Stimulated activated CD4-positive, alpha-beta T cell treated with anti-CD3 and anti-CD28 coated beads, TNF-alpha, amount 100 ng/mL, for 4 hours (primary cell): Measurements from ENCODE around the gene SHANK1.
"Not testable (repeated sequence)": the region's sequence is repeated elsewhere in the genome, so short reads cannot be mapped to it uniquely, and the experiment has no call there.

Experiments
- DNase-seq, 3 experiments: peaks; one replicate each; pipeline ENCODE4 v3.0.0-alpha.2; 2020; ENCODE audit warnings: low read depth in 3 of 3

The SHANK1 gene

GRCh38 chr19:50719566-50719965 is at the start of gene SHANK1:
Gene SHANK1, minus strand, starts transcription at chr19:50719802. Its CDS starts 2,883 bp downstream, at chr19:50716919.
- no peak for DNase-seq

- no peak for DNase-seq
Measured at GRCh38 chr19:50768277-50768676, 48.7 kb upstream of the SHANK1 start.

DNA sequence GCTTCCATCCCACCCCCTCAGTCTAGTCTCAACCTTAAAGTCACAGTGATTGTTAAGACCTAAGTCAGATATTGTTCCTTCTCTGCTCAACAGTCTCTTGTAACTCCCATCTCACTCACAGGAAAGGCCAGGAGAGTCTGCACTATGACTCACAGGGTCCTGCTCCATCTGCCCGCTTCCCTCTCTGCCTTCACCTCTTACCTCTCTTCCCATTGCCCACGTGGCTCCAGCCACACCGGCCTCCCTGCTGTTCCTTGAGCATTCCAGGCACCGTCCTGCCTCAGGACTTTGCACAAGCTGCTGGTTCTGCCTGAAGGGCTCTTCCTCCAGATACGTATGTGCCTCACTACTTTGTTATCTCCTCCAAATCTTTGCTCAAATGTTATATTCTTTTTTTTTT is 47.7 kb upstream of the SHANK1 start:
- DNase-seq: not testable (repeated sequence)

DNA sequence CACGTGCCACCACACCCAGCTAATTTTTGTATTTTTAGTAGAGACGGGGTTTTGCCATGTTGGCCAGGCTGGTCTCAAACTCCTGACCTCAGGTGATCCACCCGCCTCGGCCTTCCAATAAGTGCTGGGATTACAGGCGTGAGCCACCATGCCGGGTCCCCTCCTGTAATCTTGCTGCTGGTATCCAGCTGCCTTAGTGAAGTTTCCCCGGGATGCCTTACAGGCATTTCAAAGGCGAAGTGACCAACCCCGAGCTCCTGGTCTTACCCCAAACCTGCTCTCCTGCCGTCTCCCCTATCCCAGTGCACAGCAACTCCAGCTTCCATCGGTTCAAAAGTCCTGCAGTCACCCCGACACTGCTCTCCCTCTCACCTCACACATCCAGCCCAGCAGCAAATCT is 47.1 kb upstream of the SHANK1 start:
- DNase-seq: not testable (repeated sequence)

- DNase-seq: no peak
Measured at GRCh38 chr19:50764409-50764808, 44.8 kb upstream of the SHANK1 start.

DNA sequence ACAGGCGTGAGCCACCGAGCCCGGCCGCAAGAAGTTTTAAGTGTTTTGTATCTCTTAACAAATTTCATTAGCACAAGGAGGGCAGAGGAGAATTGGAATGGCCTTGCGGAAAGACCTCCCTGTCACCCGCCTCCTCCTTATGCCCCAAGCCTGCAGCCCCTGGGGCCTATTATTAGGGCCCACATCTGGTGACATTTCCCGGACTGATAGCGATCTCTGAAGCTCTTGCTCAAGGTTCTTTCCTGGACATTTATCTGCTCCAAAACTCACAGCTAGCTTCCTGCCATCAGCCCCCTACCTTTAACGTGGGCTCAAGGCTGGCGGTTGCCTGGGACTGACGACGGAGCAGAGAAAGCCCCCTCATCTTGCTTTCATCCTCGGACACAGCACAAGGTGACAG is 43.9 kb upstream of the SHANK1 start:
- not testable (repeated sequence) for DNase-seq

DNA sequence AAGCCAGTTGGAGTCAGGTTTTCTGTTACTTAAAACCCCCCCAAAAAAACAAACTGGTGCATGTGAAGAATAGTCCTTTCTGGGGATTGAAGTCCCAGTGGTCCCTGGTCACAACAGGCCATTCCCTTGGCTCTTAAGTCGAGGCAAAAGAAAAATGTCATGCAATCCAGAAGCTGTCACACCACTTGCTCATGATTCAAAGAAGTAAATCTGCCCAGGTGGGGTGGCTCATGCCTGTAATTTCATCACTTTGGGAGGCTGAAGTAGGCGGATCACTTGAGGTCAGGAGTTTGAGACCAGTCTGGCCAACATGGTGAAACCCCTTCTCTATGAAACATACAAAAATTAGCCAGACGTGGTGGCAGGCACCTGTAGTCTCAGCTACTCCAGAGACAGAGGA is 41.9 kb upstream of the SHANK1 start:
- not testable (repeated sequence) for DNase-seq

GRCh38 chr19:50759886-50760285 is 40.3 kb upstream of the SHANK1 start:
- no peak for DNase-seq

DNA sequence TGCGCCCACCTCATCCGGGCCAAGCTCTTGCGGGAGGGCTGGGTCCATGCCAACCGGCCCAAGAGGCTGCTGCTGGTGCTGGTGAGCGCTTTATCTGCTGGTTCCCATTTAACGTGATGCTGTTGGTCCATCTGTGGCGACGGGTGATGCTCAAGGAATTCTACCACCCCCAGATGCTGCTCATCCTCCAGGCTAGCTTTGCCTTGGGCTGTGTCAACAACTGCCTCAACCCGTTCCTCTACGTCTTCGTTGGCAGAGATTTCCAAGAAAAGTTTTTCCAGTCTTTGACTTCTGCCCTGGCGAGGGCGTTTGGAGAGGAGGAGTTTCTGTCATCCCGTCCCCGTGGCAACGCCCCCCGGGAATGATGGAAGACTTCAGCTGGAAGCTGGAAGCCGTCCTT is 39.5 kb upstream of the SHANK1 start:
- not testable (repeated sequence) for DNase-seq

- not testable (repeated sequence) for DNase-seq
Measured at GRCh38 chr19:50757624-50758023, 38.0 kb upstream of the SHANK1 start.

GRCh38 chr19:50756244-50756643 is 36.6 kb upstream of the SHANK1 start:
- DNase-seq: not testable (repeated sequence)

DNA sequence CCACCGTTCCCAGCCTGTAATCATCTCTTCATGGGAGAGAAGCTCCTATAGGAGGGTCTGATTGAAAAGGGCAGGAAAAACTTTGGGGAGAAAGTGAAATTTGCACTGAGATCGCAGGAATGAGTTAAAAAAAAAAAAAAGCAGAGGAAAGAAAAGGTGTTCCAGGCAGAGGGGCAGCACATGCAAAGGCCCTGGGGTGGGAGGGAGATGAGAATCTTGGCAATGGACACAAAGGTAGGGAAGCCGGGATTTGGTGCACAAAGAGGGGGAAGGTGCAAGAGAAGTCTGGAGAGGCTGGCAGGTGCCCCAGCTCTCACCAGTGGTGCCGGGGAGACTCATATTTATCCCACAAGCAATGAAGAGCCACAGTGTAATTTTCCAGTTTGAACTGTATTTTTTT is 34.3 kb upstream of the SHANK1 start:
- DNase-seq: no peak

GRCh38 chr19:50750010-50750409 is 30.4 kb upstream of the SHANK1 start:
- no peak for DNase-seq

GRCh38 chr19:50749490-50749889 is 29.9 kb upstream of the SHANK1 start:
- DNase-seq: no peak

DNA sequence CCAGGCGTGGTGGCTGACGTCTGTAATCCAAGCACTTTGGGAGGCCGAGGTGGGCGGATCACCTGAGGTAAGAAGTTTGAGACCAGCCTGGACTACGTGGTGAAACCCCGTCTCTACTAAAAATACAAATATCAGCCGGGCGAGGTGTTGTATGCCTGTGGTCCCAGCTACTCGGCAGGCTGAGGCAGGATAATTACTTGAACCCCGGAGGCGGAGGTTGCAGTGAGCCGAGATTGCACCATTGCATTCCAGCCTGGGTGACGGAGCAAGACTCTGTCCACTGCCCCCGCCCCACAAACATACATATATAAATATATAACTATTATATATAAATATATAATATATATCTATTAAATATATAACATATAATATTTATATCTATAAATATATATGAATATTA is 27.5 kb upstream of the SHANK1 start:
- DNase-seq: not testable (repeated sequence)

- no peak for DNase-seq
Measured at GRCh38 chr19:50745221-50745620, 25.6 kb upstream of the SHANK1 start.

- DNase-seq: no peak
Measured at GRCh38 chr19:50743537-50743936, 23.9 kb upstream of the SHANK1 start.

GRCh38 chr19:50741179-50741933 is 21.8 kb upstream of the SHANK1 start:
- no peak for DNase-seq

GRCh38 chr19:50739914-50740426 is 20.4 kb upstream of the SHANK1 start:
- no peak for DNase-seq

DNA sequence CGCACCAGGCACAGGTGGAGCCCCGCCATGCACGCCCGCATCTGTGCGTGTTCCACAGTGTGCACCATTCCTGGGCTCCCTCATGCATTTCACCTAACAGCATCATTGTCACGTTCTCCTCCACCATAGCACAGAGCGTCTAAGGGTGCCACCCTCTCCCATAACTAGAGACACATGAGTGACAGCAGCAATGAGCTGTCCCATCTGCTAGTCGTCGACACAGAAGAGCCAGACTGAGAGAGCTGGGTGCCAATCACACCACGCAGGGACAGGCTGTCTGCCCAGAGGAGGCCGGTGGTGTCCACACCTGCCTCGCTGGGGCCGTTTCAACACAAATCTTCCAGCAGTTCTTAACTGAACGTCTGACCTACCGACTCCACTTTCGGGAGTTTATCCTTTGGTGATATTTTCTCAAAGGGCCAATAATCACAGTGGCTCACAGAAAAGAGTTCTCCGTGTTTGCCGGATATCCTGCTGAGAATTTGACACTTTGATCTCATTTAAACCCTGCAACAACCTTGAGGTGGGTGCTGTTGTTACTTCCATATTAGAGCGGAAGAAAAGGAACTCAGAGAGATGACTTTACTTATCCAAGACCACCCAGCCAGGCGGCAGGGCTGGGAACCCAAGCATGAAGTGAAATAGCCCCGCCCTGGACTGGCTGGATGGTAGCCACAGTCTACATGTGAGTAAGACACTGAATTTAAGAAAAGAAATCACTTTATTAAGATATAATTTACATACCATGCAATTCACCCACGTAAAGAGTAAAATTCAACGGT is 19.7 kb upstream of the SHANK1 start:
- DNase-seq: no peak

DNA sequence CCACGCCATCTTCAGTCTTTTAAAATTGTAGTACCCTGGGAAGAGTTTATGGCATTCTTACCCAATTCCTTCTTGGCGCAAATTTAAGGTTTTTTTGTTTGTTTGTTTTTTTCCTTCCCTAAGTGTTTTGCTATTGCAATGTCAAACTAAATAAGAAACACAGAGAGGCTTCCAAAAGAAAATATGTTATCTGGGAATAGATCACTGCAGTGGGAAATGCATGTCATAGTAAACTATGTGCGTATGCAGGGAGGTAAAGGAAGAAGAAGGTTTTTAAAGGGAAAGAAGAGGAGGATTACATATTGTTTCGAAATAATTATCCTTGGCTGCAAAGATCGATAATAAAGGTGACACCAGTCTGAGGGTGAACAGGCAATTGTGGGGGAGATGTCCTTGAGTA is 16.7 kb upstream of the SHANK1 start:
- DNase-seq: no peak

- DNase-seq: no peak
Measured at GRCh38 chr19:50735869-50736268, 16.3 kb upstream of the SHANK1 start.

GRCh38 chr19:50729894-50730293 is 10.3 kb upstream of the SHANK1 start:
- no peak for DNase-seq
